NCI-H526 treated with DMSO at 0.1 percent for 48 hours (cell line): ENCODE results near the gene ARFGAP3.

Experiments
- DNase-seq: peaks from one replicate; lab custom pipeline; 2025; lab: John Stamatoyannopoulos, UW

The ARFGAP3 gene

DNA sequence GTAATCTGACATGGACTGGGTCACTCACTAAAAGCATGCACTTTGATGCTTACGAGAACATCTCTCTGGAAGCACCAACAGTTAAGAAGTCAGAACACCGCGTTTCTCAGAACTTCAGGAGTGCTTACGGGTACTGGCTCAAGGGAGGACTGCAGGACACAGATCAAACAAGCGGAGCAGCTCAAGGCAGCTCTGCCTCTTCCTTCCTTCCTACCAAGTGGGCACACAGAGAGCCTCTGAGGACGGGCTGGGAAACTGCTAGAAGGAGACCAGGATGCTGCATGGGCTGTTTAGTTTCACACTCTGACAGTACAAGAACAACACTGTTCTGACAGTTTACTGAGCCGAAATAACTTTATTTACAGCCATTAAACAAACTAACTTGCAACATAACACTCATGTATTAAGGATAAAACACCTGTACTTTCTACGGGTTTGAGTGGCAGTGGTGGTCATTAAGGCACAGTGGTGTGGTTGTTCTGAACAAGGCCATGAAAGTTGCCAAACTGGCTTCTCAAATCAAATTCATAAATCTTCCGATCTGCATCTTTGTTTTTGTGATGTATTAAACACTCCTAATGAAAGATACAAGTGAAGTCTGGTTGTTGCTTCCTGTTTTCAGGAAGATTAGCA, 37.5 kb downstream of the ARFGAP3 start:
- no peak for DNase-seq

DNA sequence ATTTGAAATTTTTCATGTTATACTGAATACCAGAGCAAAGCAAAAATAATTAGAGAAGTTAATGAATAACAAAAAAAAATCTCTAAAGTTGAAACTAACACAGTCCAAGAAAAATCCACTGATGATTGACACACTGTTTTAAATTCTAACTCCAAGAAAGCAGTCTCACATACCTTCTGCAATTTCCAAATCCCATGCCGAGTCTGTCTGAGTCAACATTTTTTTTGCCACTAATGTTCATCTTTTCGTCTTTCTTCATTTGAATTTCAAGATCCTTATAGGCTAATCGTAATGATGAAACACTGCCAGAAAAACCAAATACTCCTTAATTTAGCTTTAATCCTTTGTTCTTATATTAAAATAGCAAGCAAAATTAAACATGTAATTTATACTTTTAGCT, 39.5 kb downstream of the ARFGAP3 start:
- DNase-seq: no peak

DNA sequence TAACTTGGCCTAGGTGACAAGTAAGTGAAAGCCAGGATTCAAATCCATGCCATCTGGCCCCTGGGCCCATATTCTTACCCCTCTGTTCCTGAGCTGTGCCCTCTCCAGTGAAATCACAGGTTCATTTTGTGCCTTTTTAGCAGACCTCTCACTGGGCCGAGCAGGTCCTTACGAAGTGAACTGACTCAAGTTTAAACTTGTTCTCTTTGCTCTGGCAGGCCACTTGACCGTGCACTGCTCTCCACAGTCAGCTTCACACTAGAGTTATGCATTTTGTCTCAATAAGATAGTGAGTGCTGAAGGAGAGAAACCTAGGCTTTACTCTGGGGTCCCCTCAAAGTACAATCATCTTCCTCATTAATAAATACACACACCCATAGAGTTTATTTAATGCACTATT, 40.7 kb downstream of the ARFGAP3 start:
- DNase-seq: no peak

DNA sequence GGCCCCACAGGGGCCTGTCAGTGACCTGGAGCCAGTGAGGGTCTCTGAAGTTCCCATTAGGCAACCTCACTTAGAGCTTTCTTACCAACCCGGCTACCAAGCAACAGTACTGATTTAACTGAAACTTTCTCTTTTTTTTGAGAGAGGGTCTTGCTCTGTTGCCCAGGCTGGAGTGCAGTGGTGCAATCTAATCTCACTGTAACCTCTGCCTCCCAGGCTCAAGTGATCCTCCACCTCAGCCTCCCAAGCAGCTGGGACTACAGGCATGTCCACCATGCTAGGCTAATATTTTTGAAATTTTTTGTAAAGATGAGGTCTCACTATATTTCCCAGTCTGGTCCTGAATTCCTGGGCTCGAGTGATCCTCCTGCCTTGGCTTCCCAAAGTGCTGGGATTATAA, 42.5 kb downstream of the ARFGAP3 start:
- no peak for DNase-seq

DNA sequence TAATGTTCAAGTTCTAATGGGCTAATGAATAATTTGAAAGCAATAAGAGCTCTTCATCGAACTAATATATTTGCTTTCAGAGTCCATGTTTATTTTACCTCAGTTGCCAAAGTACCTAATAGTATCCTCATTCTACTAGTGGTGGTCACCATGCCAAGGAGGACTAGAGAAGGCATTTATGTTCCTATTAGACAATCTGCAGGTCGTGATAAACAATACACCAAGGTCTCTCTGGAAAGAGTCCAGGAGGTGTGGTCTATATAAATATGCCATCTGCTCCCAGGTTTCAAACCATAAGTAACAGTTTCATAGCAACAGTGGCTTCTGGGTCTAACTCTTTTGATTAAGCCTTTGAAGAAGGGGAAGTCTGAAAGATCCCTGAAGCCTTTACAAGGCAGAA, 42.9 kb downstream of the ARFGAP3 start:
- no peak for DNase-seq

DNA sequence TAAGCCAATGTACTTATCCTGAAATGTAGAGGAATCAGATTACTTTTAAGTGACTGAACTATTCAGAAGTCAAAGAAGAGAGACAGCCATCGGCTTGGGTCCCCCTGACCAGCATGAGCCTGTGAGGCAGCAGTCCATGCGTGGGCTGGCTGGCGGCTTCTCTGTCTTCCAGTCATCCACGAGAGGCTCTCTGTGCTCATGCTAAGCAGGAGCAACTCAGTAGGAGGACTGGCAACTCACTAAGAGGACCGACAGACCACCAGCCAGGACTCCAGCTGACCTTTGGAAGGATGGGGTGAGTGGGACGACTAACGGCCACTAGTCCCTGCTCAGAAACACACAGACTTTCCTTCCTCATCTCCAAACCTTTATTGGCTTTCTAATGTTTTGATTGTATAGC, 43.6 kb downstream of the ARFGAP3 start:
- DNase-seq: no peak

DNA sequence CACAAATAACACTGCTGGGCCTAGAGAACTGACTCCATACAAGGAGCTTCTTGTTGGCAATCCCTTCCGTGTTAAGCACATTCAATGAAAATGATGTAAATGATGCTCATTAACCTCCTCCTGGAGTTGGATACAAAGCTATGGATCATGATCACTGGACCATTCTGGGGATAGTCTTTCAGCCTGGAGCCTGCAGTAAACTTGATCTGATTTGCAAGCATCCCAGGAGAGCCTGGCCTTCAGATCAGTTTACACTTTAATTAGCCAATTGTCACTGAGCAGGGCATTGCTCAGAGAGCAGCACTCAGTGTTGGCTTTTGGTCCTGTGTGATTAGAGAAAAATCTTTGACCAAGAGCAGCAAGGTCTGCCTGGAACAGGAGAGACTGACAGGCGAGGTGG, 45.6 kb downstream of the ARFGAP3 start:
- DNase-seq: peak; percentile 87

DNA sequence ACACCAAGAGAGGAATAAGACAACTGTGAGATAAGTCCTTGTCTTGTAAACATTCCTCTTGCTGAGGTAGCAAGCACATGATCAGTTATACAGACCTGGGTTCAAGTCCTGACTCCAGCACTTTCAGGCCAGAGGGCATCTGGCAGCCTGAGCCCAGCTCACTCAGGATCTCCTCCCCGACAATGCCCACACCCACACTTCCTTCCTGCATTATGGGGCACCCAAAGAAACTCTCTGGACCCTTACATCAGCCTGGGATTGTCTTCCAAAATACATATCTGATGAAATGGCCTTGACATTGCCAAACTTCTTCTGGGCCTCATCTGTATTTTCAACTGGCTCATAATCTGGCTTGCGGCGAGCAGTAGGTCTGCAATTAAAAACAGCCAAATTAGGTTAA, 48.6 kb downstream of the ARFGAP3 start:
- DNase-seq: no peak

DNA sequence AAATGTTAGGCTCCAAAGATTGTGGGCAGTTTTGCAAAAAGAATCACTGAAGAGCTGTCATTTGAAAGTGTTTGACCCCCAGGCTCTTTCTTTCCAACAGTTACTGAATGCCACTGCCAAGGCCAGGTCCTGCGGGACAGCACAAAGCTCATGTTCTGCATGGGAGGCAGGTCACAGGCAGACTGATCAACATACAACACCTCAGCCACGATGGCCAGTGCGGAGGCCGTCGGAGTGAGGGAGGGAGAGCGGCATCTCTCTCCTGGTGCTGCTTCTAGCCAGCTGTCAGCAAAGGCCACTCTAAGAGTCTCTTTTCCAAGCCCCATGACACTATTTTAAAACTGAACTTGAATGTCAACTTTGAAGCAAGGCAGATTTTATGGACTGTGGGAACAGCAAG, 49.9 kb downstream of the ARFGAP3 start:
- DNase-seq: no peak

DNA sequence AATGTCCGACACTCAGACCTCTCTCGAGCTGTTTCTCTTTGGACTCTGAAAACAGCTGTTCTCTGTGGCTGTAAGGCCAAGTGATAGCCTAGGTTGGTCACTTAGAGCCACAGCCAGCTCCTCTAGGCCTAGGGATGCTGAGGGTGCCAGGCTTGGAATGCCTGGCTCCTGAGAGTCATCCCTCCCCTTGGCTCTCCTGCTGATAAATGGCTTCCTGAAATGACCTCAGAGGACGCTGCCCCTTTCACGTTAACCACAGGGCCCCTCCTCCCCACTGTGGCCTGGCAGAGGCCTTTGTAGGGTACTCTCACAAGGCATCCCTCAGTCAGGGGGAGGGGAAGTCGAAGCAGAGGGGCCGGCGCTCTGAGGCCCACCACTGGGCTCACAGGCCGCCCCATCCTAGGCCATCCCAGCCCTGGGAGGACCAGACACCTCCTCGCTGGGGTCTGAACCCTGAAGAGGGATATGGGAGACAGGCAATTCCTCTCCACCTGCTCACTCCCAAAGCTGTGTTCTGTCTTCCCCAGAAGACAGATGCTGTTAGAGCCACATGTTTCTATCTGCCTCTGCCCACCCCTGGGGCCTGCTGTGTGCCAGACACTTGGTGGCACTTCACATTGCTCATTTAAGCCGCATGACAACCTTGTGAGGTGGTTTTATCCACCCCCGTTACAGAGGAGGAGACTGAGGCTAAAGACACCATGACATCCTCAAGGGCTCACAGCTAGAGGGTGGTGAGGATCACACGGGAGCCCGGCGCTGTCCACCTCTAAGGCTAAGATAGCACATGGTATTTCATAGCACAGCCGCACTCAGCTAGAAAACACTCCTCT, 50.9 kb downstream of the ARFGAP3 start:
- no peak for DNase-seq

DNA sequence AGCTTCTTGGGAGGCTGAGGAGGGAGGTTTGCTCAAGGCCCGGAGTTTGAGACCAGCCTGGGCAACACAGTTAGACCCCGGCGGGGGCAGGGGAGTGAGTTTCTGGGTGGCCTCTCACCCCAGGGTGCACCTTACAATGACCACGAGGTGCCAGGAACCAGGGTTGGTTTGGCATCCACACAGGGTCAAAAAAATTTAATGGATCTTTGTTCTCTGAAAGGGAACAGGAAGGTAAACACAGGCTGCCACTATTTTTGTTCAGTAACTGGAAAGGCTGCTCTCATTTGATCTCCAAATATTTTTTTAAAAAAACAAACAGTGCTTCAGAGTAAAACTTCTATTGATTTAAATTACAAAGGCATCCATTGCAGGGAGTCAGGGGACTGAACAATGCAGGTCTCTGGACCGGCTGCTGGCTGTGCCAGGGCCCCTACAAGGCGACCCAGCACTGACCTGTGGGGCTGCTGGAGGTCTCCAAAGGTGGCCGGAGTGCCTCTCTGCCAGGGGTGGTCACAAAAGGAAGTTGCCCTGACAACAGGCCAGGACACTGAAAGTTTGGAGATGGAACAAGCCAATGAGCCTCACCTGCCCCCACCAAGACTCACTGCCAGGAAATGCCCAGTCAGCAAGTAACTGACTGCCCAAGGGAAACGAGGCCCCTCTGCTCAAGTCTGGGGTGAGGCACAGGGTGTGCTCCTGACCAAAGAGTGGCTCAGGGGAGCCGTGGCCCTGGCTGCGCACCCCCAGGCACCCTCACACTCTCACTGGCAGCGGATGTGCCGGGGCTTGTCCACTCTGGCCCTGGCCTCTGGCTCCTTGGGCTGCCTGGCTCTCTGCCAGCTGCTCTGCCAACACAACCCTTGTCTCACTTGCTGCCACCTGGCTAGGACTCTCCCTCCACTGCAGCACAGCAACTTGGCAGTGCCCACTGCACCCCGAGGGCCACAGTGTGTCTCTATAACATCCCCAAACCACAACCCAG, 51.8 kb downstream of the ARFGAP3 start:
- DNase-seq: no peak

DNA sequence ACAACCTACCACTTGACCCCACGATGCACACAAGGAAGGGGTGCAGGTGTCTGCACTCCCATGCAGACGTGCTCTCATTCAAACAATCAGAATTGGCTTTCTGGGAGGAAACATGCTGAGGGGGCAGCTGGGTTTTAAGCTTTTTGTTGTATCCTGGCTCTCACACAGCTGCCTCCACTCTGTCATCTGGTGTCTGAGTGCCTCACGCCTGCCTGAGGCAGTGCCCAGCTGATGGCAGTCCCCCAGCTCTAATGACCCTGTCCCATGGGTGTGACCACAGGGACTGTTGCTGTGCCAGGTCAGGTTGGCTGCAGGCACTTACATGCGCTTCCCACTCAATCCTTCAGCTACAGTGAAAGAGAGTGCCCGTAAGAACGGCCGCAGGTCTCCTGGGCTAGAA, 53.7 kb downstream of the ARFGAP3 start:
- DNase-seq: no peak

DNA sequence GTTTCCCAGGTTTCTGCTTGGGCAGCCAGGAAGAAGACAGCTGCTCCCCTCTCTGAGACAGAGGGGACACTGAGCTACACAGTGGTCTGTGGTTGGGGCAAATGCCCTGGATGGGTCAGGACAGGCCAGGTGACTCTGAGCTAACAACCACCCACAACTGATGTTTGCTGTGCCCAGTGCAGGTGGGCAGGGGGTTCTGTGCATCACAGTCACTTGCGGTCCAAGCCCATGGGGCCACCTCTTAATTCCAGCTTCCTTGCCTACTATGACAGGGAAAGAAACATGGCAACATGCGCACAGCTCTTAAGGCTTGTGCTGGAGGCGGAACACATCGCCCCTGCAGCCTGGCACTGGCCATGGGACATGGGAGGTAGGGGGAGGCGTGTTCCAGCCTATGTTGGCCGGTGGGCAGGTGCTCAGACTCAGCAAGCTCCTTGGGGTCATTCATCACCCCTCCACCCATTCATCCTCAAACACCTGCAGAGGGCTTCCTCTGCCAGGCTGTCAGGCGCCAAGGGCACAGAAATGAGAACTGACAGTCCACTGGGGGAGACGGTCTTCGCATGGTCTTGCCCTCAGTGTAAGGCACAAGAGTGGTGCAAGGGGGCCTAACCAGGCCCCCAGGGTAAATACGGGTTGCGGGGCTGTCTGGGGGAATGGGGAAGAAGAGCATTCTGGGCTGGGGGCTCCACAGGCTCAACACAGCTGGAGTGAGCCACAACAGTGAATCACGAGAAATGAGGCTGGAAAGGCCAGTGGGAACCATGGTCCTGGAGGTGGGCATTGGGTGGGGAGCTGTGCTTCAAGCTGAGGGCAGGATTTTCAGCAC, 55.6 kb downstream of the ARFGAP3 start:
- DNase-seq: no peak

DNA sequence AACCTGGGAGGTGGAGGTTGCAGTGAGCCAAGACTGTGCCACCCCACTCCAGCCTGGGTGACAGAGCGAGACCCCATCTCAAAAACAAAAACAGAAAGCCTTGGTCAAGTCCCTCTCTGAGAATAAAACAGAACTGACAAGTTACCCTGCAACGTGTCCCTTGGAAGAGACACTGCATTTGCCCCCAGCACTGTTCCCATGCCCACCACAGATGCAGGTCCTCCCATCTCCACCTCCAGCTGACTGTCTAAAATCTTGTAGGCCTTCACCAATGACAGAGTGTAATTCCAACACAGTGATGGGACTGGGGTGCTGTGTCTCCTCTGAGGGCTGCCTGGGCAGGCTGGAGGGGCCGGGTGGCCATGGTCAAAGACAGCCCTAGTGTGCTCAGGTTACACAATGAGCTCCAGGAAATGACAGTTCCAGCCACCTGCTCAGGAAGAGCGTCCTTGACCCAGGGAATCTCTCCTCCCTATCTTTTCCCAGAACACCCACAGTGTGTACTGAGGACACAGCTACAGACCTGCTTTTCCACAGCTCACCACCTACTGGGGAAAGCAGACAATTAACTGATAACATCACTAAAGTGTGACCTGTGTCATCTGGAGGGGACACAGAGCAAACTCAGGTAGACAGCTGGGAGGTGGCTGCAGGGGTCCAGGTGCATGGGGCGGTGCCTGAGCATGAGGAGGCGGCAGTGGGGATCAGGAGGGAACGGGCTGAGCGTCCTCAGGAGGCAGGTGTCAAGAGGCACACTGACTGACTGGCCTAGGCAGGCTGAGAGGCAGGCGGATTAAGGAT, 56.4 kb downstream of the ARFGAP3 start:
- DNase-seq: no peak

DNA sequence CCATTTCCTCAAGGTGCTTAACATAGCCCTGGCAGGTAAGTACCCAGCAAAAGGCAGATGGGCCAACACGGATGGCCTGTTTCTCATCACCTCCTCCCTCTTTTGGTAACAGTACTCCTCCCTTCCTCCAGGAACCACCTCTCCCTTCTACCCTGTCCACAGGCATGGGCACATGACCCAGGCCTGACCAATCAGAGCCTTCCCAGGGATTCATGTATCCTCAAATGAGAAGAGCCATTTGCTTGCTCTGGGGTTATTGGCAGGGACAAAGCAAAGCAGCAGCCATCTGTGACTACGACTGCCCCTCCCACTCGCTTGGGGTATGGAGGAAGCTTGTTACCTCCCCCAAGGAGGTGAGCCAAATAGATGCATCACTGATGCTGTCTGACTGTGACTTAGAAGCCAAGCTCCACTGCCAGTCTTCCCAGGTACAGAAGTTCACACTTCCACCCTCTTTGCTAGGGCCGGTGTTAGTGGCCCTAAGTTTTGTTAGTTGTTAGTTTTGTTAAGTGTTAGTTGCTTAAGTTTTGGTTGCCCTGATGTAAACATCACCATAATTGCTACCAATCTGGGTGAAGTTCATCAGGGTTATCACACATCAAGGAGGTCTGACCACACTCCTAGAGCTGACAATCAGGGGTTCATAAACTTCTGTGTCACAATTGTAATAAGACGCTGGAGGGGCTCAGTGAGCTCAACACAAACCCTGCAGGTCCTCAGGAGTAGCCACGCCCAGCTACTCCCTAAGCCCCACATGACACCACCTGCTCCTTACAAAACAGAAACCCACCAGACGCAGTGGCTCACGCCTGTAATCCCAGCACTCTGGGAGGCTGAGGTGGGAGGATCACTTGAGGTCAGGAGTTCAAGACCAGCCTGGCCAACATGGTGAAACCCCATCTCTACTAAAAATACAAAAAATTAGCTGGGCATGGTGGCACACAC, 57.3 kb downstream of the ARFGAP3 start:
- DNase-seq: no peak

DNA sequence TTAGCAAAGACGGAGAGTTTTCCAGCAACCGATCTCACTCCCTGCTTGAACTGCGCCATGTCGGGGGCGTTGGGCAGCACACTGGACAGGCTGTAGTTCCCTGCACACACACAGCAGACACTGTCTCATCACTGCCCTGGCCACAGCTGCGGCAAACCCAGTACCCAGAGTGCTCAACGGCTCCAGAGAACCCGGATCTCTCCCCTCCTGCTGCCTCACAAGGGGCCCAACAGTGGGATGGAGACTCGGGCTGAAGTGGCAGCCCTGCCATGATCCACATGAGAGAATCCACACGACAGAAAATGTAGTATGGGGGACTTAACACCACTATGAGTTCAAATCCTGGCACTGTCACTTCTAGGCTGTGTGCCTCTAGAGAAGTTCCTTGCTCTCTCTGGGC, 58.0 kb downstream of the ARFGAP3 start:
- DNase-seq: no peak

DNA sequence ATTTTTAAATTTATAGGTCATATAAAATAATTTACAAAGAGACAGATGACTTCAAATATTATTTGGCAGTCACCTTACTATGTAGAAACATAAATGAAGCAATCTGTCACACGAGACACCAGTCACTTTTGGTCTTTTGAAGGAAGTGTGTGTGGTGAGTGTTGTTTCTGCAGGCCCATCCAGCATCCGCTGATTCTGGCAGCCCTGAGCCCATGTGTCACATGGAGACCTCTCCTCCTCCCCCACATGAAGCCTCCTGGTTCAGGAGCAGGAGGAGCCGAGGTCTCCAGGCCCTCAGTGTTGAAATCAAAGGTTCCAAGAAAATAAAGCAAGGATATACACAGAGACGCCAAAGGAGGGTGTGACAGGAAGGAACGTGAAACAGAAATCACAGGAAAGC, 60.1 kb downstream of the ARFGAP3 start:
- DNase-seq: no peak

DNA sequence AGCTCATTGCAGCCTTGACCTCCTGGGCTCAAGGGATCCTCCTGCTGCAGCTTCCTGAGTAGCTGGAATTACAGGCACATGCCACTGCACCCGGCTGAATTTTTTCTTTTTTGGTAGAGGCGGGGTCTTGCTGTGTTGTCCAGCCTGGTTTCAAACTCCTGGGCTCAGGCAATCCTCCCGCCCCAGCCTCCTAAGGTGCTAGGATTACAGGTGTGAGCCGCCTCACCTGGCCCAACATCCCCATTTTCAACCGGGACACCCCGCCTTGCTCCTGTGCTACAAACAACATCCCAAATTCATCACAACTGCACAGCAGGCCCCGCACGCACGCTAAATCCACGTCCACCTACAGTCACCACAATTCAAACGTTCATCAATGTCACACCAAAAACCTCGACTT, 61.0 kb downstream of the ARFGAP3 start:
- DNase-seq: no peak
